Measurements from ENCODE around the gene ORC1. TPM values are rescaled to one million over a fixed set of nuclear protein-coding genes. Genes with fewer than 3 reads are reported as not detected.

Gene ORC1
- total and polyA plus RNA-seq, 8 donors, result 2.3 to 9.7 (median 6.7) TPM

GRCh38 chr1:52355847-52356505 lies 48.2 kb downstream of the ORC1 start:
- Histone ChIP-seq H3K27ac (no peak overlapping the region), H3K36me3 (peaks cover 0 to 100% of the 10 kb centered on the region in 2 donors), H3K4me3 (no peak overlapping the region), H3K4me1 (no peaks in the 10 kb centered on the region), H3K27me3 (no peaks in the 10 kb centered on the region), H3K9me3 (no peaks in the 10 kb centered on the region)
- DNase-seq (no peak), ATAC-seq (no peak)
- intact Hi-C loops (cut with DNase I), result no loop called here
- no peak for TF ChIP-seq CTCF (IDR thresholded peaks at IDR 0.05)

- Histone ChIP-seq H3K4me3 (no peak overlapping the region), H3K27me3 (no peaks in the 10 kb centered on the region), H3K36me3 (peaks cover 0 to 100% of the 10 kb centered on the region in 2 donors), H3K27ac (no peak overlapping the region), H3K9me3 (no peaks in the 10 kb centered on the region), H3K4me1 (no peaks in the 10 kb centered on the region)
- intact Hi-C loops (cut with DNase I), result no loop called here
- ATAC-seq, result no peak
- no peak for DNase-seq
- TF ChIP-seq CTCF (IDR thresholded peaks at IDR 0.05), result no peak
These were observed 48.8 kb downstream of the ORC1 start for GRCh38 chr1:52355436-52355835.

GRCh38 chr1:52352690-52353089 lies 51.5 kb downstream of the ORC1 start:
- DNase-seq, result no peak
- H3K9me3 ChIP-seq, result no peaks in the 10 kb centered on the region
- no peak for TF ChIP-seq CTCF (IDR thresholded peaks at IDR 0.05)
- no peak overlapping the region for H3K4me3 ChIP-seq
- peaks cover 0 to 3% of the 10 kb centered on the region in 2 donors for H3K4me1 ChIP-seq
- no peaks in the 10 kb centered on the region for H3K27me3 ChIP-seq
- no peak overlapping the region for H3K27ac ChIP-seq
- intact Hi-C loops (cut with DNase I), result no loop called here
- ATAC-seq, result no peak
- peaks cover 0 to 76% of the 10 kb centered on the region in 2 donors for H3K36me3 ChIP-seq

GRCh38 chr1:52348704-52349300 lies 55.4 kb downstream of the ORC1 start:
- Histone ChIP-seq H3K36me3 (peaks cover 0 to 37% of the 10 kb centered on the region in 2 donors), H3K4me3 (no peak overlapping the region), H3K4me1 (peaks cover 0 to 3% of the 10 kb centered on the region in 2 donors), H3K9me3 (no peaks in the 10 kb centered on the region), H3K27ac (no peak overlapping the region), H3K27me3 (no peaks in the 10 kb centered on the region)
- TF ChIP-seq CTCF (IDR thresholded peaks at IDR 0.05), result no peak
- DNase-seq (peak in 2 of 4 donors; percentile 18 to 37), ATAC-seq (peak; percentile 56)
- intact Hi-C loops (cut with DNase I), result no loop called here

GRCh38 chr1:52346653-52347052 lies 57.6 kb downstream of the ORC1 start:
- intact Hi-C loops (cut with DNase I), result no loop called here
- peaks cover 0 to 3% of the 10 kb centered on the region in 2 donors for H3K4me1 ChIP-seq
- peaks cover 0 to 15% of the 10 kb centered on the region in 2 donors for H3K36me3 ChIP-seq
- H3K4me3 ChIP-seq, result no peak overlapping the region
- no peaks in the 10 kb centered on the region for H3K27me3 ChIP-seq
- no peak for TF ChIP-seq CTCF (IDR thresholded peaks at IDR 0.05)
- no peak for DNase-seq
- H3K9me3 ChIP-seq, result no peaks in the 10 kb centered on the region
- ATAC-seq, result no peak
- H3K27ac ChIP-seq, result no peak overlapping the region
